Measurements from ENCODE around the gene NAGPA.

The NAGPA gene

GRCh38 chr16:5027086-5027485 lies 6.6 kb downstream of the NAGPA start:
- DNase-seq (ENCODE audit: low read depth), result no peak
- H3K4me3 ChIP-seq (ENCODE audit: low read length), result no peak overlapping the region
- TF ChIP-seq CTCF (conservative IDR thresholded peaks at IDR 0.05; ENCODE audit: low read depth, low read length), result no peak

GRCh38 chr16:5026664-5027063 lies 7.1 kb downstream of the NAGPA start:
- DNase-seq (ENCODE audit: low read depth), result no peak
- no peak overlapping the region for H3K4me3 ChIP-seq (ENCODE audit: low read length)
- TF ChIP-seq CTCF (conservative IDR thresholded peaks at IDR 0.05; ENCODE audit: low read depth, low read length), result no peak

- peak; percentile 58 for TF ChIP-seq CTCF (conservative IDR thresholded peaks at IDR 0.05; ENCODE audit: low read depth, low read length)
- H3K4me3 ChIP-seq (ENCODE audit: low read length), result no peak overlapping the region
- no peak for DNase-seq (ENCODE audit: low read depth)
Observed at GRCh38 chr16:5025171-5025632, 8.5 kb downstream of the NAGPA start.

GRCh38 chr16:5024632-5025031 lies 9.1 kb downstream of the NAGPA start:
- DNase-seq (ENCODE audit: low read depth), result no peak
- H3K4me3 ChIP-seq (ENCODE audit: low read length), result no peak overlapping the region
- peak; percentile 35 for TF ChIP-seq CTCF (conservative IDR thresholded peaks at IDR 0.05; ENCODE audit: low read depth, low read length)

GRCh38 chr16:5022521-5022920 lies 11.2 kb downstream of the NAGPA start:
- no peak overlapping the region for H3K4me3 ChIP-seq (ENCODE audit: low read length)
- TF ChIP-seq CTCF (conservative IDR thresholded peaks at IDR 0.05; ENCODE audit: low read depth, low read length), result no peak
- DNase-seq (ENCODE audit: low read depth), result no peak

- TF ChIP-seq CTCF (conservative IDR thresholded peaks at IDR 0.05; ENCODE audit: low read depth, low read length), result no peak
- no peak for DNase-seq (ENCODE audit: low read depth)
- H3K4me3 ChIP-seq (ENCODE audit: low read length), result no peak overlapping the region
Observed at GRCh38 chr16:5020551-5020950, 13.2 kb downstream of the NAGPA start.

- no peak for DNase-seq (ENCODE audit: low read depth)
- no peak for TF ChIP-seq CTCF (conservative IDR thresholded peaks at IDR 0.05; ENCODE audit: low read depth, low read length)
- H3K4me3 ChIP-seq (ENCODE audit: low read length), result no peak overlapping the region
Observed at GRCh38 chr16:5019775-5020174, 14.0 kb downstream of the NAGPA start.
